NCI-H2227 (cell line): ENCODE measurements around the gene ONECUT2.

Experiments
- DNase-seq: peaks from one replicate; lab custom pipeline; 2025; ENCODE audit not compliant: unreplicated experiment; lab: John Stamatoyannopoulos, UW

Gene ONECUT2

GRCh38 chr18:57523171-57523956 is 88.2 kb downstream of the ONECUT2 start:
- DNase-seq, result peak; percentile 43

DNA sequence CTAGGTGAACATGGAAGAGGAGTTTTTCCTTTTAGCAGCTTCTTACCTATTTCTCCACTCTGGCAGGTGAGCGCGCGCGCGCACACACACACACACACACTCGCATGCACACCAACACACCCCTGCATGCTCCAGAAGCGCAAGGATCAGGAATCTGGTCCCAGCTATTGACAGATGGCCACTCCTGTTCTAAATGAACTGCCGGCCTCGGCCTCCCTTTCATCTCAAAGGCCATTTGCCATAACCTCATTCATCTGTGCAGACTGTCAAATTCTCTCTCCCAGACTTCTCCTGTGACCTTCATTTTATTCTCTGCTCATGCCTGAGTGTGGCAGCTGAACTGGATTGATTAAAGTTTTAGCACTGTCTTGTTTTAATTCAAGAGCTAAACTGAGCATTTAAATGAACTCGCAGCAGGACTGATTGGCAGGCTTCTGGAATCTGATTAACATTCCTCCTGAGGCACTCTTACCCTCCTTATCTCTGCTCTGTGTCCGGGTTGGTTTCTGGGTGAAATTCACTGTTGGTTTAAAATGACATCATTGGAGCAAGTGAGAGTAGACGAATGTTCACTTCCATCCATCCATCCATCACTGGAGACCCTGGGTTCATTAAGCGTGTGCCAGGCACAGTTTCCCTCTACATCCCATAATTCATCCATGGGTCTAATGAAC is 92.5 kb downstream of the ONECUT2 start:
- no peak for DNase-seq

DNA sequence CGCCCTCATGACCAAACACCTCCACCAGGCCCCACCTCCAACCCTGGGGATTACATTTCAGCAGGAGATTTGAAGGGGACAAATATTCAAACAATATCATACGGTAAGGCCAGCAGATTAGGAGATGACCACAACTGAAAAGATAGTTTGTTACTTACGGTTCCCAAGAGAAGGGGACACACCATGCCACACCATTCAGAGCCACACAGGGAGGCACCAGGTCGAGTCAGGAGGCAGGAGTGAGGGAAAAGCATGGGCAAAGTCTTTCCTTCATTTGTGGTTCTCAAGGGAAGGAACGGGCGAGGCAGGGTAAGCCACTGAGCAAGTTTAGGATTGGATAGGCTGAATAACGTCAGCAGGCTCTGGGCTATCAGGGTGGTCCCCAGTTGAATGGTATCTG is 94.0 kb downstream of the ONECUT2 start:
- no peak for DNase-seq

DNA sequence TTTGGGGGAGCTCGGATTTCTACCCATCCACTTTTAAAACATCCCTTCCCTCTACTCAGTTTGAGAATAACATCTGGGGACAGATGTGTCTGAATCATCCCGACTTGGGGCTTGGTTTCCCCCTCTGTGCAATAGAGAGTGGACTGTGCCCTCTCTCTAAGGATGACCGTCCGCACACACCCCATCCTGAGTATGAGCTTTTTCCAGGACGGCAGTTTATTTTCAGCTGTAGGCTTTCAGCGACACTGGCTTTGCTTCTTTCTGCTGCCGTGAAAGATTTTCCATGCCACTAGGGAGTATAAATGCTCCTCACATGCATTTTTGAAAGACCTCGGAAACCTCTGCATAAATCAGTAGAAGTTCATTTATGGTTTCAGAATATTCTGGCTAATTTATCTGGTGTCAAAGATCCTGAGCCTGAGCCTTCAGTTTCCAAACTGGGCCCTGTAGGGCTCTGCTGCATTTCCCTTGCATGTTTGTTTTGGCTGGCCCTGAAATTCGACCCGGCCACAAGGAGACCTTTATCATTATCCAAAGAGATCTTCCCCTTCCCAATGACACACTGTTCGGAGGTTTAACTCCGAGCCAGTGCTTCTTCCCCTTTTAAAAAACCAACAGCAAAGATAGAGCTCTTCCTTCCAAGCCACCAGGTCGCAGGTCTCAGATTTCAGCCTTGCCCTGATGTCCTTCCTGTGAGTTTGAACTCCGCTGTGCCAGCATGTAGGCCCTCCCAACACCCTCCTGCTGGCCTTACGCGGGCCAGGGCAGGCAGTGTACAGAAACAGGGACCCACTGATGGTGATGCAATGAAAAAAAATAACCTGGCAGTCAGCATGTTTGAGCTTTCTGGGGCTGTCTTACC is 98.1 kb downstream of the ONECUT2 start:
- DNase-seq, result no peak

DNA sequence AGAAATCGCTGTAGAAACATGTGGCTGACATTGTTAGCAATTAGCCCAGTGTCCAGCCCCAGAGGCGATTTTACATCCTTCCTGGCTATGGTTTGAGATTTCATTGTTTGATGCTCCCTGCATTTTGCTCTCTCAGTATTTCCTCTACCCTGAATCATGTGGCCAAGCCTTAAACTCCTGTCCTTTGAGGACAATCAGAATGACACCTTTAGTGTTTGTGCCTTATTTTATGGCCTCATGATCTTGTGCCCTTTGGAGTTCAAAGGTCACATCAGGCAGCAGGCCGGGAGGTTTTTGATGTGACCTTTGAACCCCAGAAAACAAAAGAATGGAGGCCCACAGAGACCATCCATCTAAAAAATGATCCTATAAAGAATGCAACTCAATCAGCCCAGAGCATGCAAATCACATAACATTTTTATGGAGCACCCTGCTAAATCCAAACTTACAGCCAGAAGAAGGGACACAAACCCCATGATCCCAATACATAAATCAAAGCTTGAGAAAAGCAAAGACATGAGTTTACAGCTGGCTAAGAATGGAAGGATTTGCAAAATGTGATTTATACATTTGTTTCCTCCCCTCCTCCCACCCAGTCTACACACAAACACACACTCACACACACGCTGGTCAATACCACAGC is 98.8 kb downstream of the ONECUT2 start:
- DNase-seq, result no peak

DNA sequence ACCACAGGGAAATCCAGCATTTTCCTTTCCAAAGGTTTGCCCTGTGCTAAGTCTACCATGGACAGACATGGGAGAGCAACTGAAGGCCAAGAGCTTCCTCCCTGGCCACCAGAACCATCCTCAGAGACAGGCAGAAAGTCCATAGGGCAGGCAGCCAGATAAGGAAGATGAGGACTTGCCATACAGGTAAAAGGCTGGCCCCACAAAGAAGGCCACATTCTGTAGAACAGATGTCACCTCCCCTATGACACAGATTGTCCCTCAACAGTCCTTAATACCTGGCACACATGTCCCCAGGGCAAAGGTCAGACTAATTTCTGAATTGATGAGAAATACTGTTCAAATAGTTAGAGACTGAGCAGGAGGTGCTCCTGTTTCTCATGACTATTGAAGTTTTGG is 99.3 kb downstream of the ONECUT2 start:
- no peak for DNase-seq

DNA sequence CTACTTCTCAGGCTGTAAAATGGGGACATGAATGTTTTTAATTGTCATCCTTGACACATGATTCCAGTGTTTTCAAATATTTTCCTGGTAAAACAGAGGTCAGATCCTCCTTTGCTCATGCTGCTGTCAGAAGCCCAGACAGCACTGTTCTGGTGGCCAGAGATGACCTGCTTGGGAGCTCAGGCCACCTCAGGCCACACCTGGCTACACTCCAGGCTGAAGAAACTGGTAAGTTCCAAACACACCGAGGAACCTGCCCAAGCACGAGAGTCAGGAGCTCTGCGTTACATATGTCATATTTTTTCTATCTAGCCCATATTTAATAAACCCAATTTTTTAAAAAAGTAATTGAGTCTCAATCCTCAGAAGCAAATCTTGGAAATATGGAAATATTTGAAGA is 103.4 kb downstream of the ONECUT2 start:
- DNase-seq, result no peak

DNA sequence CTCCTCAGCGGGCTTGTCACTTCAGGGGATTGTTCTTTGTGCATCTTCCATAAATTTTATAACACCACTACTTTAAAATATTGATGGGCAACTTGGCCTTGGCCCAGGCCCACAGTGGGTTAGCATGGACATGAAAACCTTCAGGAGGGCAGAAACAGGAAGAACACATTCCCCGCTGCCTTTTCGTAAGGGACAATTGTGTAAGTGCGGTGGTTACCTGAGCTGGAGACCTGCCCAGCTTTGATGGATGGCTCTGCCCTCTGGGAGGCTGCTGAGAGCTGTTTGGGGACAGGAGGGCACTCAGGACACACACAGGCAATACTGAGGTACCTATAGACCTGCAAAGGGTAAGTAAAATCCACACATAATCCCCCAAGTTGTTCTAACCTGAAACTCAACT is 104.5 kb downstream of the ONECUT2 start:
- no peak for DNase-seq
